Neutrophil (primary cell): ENCODE results near the gene FGD2.
A peak's percentile ranks its signal among the peaks of the same experiment; 100 is the strongest.

Source experiments
- H3K27ac ChIP-seq: fragments of 200-600 bp; sonication (generic); 2 replicates; pipeline ENCODE4 v1.5.1; 2016; ENCODE audit warnings: mild to moderate bottlenecking, moderate library complexity
- H3K27me3 ChIP-seq: fragments of 200-600 bp; sonication (generic); 2 replicates; pipeline ENCODE4 v1.6.0; 2016; ENCODE audit warnings: mild to moderate bottlenecking
- H3K36me3 ChIP-seq: fragments of 200-600 bp; sonication (generic); 2 replicates; pipeline ENCODE4 v1.5.1; 2017
- H3K4me1 ChIP-seq, 2 experiments: fragments of 200-600 bp in 1 of 2; sonication (generic) in 1 of 2; 1 replicate in 1 of 2; 2 replicates in 1 of 2; pipeline versions ENCODE4 v1.5.1 to v1.6.1; 2013 to 2016; ENCODE audit warnings: low read depth in 1 of 2, low read length in 1 of 2, mild to moderate bottlenecking in 1 of 2, moderate library complexity in 1 of 2; ENCODE audit not compliant: control insufficient read depth in 1 of 2, insufficient read depth in 1 of 2
- H3K4me3 ChIP-seq, 2 experiments: fragments of 200-600 bp in 1 of 2; sonication (generic) in 1 of 2; 1 replicate in 1 of 2; 2 replicates in 1 of 2; pipeline ENCODE4 v1.5.1; 2013 to 2016; ENCODE audit warnings: low read depth in 1 of 2, low read length in 1 of 2, mild to moderate bottlenecking in 1 of 2, moderate library complexity in 1 of 2
- H3K9me3 ChIP-seq: fragments of 200-600 bp; sonication (generic); 2 replicates; pipeline ENCODE4 v1.5.1; 2016
- TF ChIP-seq, protein P1 (sequence below): fragments of 200-600 bp; sonication (generic); IDR thresholded peaks from 2 replicates; pipeline ENCODE4 v1.5.1; 2016; ENCODE audit warnings: antibody characterized with exemption

FGD2 gene

DNA sequence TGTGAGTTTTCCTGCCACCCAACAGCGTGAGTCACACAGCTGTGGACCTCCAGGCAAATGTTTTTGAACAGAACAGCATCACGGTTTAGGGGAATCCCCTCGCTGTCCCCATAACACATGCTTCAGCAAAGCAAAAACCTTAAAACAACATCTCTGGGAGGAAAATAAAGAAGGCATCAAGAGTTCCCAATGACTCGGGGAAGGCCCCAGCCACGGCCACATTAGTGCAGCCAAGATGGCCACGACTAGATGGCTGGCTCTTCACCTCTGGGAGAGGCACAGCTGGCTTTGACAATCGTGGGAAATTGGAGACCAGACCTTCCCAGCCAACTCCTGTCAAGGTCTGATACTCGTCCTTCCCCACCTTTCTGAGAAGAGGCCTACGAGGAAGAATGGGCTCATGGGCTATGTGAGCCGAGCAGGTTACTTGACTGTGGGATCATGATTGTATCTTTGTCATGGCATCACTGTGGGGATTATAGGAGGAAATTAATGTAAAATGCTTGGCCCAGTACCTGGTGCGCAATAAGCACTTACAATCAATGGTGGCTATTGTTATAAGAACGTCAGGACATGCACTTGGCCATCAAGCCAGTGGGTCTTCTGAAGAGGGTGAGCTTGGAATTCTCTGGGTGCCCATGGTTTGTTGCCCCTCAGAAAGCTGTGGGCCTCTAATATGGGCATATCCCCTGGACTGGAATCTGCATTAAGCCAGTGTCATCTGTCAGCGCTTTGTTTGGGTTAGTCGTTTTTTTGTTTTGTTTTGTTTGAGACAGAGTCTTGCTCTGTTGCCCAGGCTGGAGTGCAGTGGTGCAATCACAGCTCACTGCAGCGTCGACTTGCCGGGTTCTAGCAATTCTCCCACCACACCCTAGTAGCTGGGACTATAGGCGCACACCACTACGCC lies 43.6 kb downstream of the FGD2 start:
- TF ChIP-seq, protein P1, sequence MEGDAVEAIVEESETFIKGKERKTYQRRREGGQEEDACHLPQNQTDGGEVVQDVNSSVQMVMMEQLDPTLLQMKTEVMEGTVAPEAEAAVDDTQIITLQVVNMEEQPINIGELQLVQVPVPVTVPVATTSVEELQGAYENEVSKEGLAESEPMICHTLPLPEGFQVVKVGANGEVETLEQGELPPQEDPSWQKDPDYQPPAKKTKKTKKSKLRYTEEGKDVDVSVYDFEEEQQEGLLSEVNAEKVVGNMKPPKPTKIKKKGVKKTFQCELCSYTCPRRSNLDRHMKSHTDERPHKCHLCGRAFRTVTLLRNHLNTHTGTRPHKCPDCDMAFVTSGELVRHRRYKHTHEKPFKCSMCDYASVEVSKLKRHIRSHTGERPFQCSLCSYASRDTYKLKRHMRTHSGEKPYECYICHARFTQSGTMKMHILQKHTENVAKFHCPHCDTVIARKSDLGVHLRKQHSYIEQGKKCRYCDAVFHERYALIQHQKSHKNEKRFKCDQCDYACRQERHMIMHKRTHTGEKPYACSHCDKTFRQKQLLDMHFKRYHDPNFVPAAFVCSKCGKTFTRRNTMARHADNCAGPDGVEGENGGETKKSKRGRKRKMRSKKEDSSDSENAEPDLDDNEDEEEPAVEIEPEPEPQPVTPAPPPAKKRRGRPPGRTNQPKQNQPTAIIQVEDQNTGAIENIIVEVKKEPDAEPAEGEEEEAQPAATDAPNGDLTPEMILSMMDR: no peak
- Histone ChIP-seq H3K4me1 (peaks cover 42 to 55% of the 10 kb centered on the region in 2 experiments), H3K27ac (peak overlapping the region; percentile 94)

GRCh38 chr6:37049758-37050044 lies 44.2 kb downstream of the FGD2 start:
- TF ChIP-seq, protein P1: no peak
- H3K36me3 ChIP-seq: no peaks in the 10 kb centered on the region
- H3K27me3 ChIP-seq: no peaks in the 10 kb centered on the region
- peaks cover 42 to 56% of the 10 kb centered on the region in 2 experiments for H3K4me1 ChIP-seq
- no peaks in the 10 kb centered on the region for H3K9me3 ChIP-seq
- peak overlapping the region; percentile 58 for H3K4me3 ChIP-seq
- H3K27ac ChIP-seq: peak overlapping the region; percentile 94

More for the DNA sequence above, 43.6 kb downstream of the FGD2 start:
- Histone ChIP-seq H3K4me3 (peak overlapping the region; percentile 58), H3K9me3 (no peaks in the 10 kb centered on the region), H3K36me3 (no peaks in the 10 kb centered on the region), H3K27me3 (no peaks in the 10 kb centered on the region)

GRCh38 chr6:37050045-37050853 lies 44.8 kb downstream of the FGD2 start:
- Histone ChIP-seq H3K27ac (peak overlapping the region; percentile 94), H3K4me1 (peaks cover 42 to 61% of the 10 kb centered on the region in 2 experiments), H3K9me3 (no peaks in the 10 kb centered on the region), H3K4me3 (peak overlapping the region; percentile 58), H3K36me3 (no peaks in the 10 kb centered on the region), H3K27me3 (no peaks in the 10 kb centered on the region)
- TF ChIP-seq, protein P1: peak; percentile 61

DNA sequence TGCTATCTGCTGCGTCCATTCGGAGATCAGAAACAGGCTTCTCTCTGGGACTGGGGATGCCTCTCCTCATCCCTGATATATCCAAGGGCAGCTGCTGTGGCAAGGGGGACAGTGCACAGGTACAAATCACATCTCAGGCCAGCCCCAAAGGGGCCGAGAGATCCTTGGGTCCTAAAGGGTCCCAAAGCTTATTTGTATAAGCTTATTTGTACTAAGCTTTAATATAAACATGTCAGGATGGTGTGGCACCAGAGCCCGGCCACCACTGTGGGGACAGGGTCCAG lies 45.3 kb downstream of the FGD2 start:
- no peaks in the 10 kb centered on the region for H3K36me3 ChIP-seq
- H3K9me3 ChIP-seq: no peaks in the 10 kb centered on the region
- TF ChIP-seq, protein P1: no peak
- peaks cover 45 to 67% of the 10 kb centered on the region in 2 experiments for H3K4me1 ChIP-seq
- H3K27me3 ChIP-seq: no peaks in the 10 kb centered on the region
- peak overlapping the region; percentile 94 for H3K27ac ChIP-seq
- H3K4me3 ChIP-seq: peak overlapping the region; percentile 58

GRCh38 chr6:37051138-37052026 lies 45.9 kb downstream of the FGD2 start:
- Histone ChIP-seq H3K27ac (peak overlapping the region; percentile 94), H3K4me3 (peak overlapping the region; percentile 58)

More at GRCh38 chr6:37051138-37052026, 45.9 kb downstream of the FGD2 start:
- Histone ChIP-seq H3K27me3 (no peaks in the 10 kb centered on the region), H3K4me1 (peaks cover 51 to 73% of the 10 kb centered on the region in 2 experiments), H3K36me3 (no peaks in the 10 kb centered on the region), H3K9me3 (no peaks in the 10 kb centered on the region)
- TF ChIP-seq, protein P1: peak; percentile 90
